ENCODE data around the gene MX1. TPM values are rescaled to one million over a fixed set of nuclear protein-coding genes. Genes with fewer than 3 reads are reported as not detected.

The MX1 gene
- total and polyA plus RNA-seq, 2 experiments from 2014 or later, result 2.1 to 6.5 TPM

DNA sequence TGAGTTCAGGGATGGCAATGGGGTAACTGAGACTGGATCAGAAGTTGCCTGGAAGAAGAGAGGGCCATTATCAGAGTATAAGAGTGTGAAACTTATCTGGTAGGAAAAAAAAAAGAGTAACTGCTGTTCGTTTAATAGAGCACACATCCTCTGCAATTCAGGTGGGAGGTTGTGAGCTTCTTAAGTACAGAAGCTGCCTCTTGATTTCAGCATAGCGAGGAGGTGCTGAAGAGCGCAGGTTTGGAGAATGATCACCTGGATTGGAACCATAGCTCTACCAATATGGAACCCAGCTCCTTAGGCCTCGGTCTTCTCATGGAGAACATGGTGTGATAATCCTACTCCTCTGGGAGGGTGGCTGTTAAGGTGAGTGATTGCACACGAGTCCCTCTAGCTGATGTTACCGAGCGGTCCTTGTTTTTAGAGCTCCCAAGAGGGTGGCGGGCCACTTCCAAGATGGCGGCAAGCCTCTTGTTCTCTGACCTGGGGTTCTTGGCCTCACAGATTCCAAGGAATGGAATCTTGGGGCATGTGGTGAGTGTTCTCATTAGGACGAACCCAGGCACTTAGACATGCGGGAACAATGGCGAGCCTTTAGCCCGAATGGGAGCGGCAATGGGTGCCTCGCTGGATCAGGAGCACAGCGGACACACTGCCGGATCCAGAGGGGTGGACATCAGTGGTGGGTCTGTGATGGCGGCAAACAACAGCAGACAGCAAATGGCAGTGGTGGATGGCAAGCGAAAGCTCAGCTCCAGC lies 3.3 kb upstream of the MX1 start:
- no peaks in the 10 kb centered on the region for H3K79me2 ChIP-seq (replicated peaks; ENCODE audit: insufficient read depth)
- H3K27me3 Mint-ChIP-seq (ENCODE audit: insufficient read depth, low read depth, poor library complexity), result peaks cover 47% of the 10 kb centered on the region
- no peaks in the 10 kb centered on the region; the same call in 2 of the 3 replicates for H3K9me3 Mint-ChIP-seq
- H3K27ac Mint-ChIP-seq, result no peak overlapping the region; the same call in 1 of the 2 replicates
- no peaks in the 10 kb centered on the region for H3F3A ChIP-seq (replicated peaks; ENCODE audit: low read depth)
- H2AFZ ChIP-seq, result no peak overlapping the region
- no peak overlapping the region for H3K4me3 Mint-ChIP-seq
- H3K4me3 ChIP-seq, result no peak overlapping the region
- DNase-seq (ENCODE audit: low spot score) (no peak), ATAC-seq (no peak)
- peaks cover 9% of the 10 kb centered on the region; the same call in 1 of the 2 replicates for H3K9me2 ChIP-seq (ENCODE audit: insufficient read depth)
- H3K27me3 ChIP-seq (ENCODE audit: insufficient read depth), result peaks cover 33% of the 10 kb centered on the region
- no peaks in the 10 kb centered on the region for H3K36me3 ChIP-seq (ENCODE audit: insufficient read depth)
- TF ChIP-seq ZNF114 (CRISPR knock-in tag; IDR thresholded peaks at IDR 0.05), result no peak
- no peak for TF ChIP-seq CREB1 (CRISPR knock-in tag; IDR thresholded peaks at IDR 0.05; ENCODE audit: low read depth)
- no peak for TF ChIP-seq POLR2AphosphoS5 (IDR thresholded peaks at IDR 0.05; ENCODE audit: low read depth)
- no peak for TF ChIP-seq NANOG (IDR thresholded peaks at IDR 0.05; ENCODE audit: borderline replicate concordance)
- TF ChIP-seq JUNB (IDR thresholded peaks at IDR 0.05; ENCODE audit: unreplicated experiment), result no peak
- TF ChIP-seq, protein P1, sequence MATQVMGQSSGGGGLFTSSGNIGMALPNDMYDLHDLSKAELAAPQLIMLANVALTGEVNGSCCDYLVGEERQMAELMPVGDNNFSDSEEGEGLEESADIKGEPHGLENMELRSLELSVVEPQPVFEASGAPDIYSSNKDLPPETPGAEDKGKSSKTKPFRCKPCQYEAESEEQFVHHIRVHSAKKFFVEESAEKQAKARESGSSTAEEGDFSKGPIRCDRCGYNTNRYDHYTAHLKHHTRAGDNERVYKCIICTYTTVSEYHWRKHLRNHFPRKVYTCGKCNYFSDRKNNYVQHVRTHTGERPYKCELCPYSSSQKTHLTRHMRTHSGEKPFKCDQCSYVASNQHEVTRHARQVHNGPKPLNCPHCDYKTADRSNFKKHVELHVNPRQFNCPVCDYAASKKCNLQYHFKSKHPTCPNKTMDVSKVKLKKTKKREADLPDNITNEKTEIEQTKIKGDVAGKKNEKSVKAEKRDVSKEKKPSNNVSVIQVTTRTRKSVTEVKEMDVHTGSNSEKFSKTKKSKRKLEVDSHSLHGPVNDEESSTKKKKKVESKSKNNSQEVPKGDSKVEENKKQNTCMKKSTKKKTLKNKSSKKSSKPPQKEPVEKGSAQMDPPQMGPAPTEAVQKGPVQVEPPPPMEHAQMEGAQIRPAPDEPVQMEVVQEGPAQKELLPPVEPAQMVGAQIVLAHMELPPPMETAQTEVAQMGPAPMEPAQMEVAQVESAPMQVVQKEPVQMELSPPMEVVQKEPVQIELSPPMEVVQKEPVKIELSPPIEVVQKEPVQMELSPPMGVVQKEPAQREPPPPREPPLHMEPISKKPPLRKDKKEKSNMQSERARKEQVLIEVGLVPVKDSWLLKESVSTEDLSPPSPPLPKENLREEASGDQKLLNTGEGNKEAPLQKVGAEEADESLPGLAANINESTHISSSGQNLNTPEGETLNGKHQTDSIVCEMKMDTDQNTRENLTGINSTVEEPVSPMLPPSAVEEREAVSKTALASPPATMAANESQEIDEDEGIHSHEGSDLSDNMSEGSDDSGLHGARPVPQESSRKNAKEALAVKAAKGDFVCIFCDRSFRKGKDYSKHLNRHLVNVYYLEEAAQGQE (IDR thresholded peaks at IDR 0.05; ENCODE audit: unreplicated experiment), result no peak
- TF ChIP-seq EZH2phosphoT487 (IDR thresholded peaks at IDR 0.05; ENCODE audit: unreplicated experiment), result no peak
- TF ChIP-seq ETS1 (IDR thresholded peaks at IDR 0.05), result no peak
- TF ChIP-seq EZH2 (IDR thresholded peaks at IDR 0.05; ENCODE audit: low read depth, unreplicated experiment), result no peak
- no peak for TF ChIP-seq ZNF462 (CRISPR knock-in tag; IDR thresholded peaks at IDR 0.05)
- no peak for TF ChIP-seq CTCF (conservative IDR thresholded peaks at IDR 0.05; ENCODE audit: low read depth in 2 of 2)
- TF ChIP-seq STAT1 (IDR thresholded peaks at IDR 0.05; ENCODE audit: unreplicated experiment), result no peak
- no peak for TF ChIP-seq ZNF331 (CRISPR knock-in tag; IDR thresholded peaks at IDR 0.05; ENCODE audit: low read depth)
- peaks cover 20% of the 10 kb centered on the region for H3K4me1 ChIP-seq (ENCODE audit: insufficient read depth)
- H3K4me1 Mint-ChIP-seq, result peaks cover 27% of the 10 kb centered on the region
- H4K20me1 ChIP-seq (replicated peaks; ENCODE audit: insufficient read depth), result no peaks in the 10 kb centered on the region
- no peaks in the 10 kb centered on the region for H3K36me3 Mint-ChIP-seq (ENCODE audit: low read depth)
- H3K4me2 ChIP-seq, result no peak overlapping the region
- no peak overlapping the region for H3K27ac ChIP-seq (ENCODE audit: low read depth)
